ENCODE measurements around the gene AKAP4.

DNA sequence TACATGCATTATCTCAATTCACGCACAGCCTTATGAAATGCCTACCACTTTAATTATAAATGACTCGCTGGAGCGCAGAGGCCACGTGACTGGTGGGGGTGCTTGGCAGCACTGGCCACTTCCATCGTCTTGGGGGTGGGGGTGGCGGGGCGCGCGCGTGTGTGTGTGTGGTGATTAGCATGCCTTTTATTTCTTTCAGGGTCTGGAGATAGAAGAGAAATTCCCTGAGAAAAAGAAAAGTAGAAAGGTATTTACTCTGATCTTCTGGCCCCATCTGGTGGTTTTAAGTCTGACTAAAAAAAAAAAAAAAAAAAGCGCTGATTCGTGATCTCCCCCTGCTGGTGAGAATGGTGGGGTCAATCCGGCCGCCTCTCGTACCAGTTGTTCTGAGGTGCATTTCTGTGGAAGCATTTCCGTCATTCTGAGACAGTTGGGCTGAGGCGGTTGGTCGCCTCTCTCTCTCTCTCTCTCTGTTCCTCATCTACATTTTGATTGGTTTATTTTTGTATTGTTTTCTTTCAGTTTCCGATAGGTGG is 3.6 kb upstream of the AKAP4 start, which contains the start of gene CCNB3:
- TF ChIP-seq, protein P1, sequence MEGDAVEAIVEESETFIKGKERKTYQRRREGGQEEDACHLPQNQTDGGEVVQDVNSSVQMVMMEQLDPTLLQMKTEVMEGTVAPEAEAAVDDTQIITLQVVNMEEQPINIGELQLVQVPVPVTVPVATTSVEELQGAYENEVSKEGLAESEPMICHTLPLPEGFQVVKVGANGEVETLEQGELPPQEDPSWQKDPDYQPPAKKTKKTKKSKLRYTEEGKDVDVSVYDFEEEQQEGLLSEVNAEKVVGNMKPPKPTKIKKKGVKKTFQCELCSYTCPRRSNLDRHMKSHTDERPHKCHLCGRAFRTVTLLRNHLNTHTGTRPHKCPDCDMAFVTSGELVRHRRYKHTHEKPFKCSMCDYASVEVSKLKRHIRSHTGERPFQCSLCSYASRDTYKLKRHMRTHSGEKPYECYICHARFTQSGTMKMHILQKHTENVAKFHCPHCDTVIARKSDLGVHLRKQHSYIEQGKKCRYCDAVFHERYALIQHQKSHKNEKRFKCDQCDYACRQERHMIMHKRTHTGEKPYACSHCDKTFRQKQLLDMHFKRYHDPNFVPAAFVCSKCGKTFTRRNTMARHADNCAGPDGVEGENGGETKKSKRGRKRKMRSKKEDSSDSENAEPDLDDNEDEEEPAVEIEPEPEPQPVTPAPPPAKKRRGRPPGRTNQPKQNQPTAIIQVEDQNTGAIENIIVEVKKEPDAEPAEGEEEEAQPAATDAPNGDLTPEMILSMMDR (IDR thresholded peaks at IDR 0.05 in 8 of 11, conservative IDR thresholded peaks at IDR 0.05 in 3 of 11) = peak; percentile 50 to 85 (median 72)
- TF ChIP-seq POLR2AphosphoS5 (IDR thresholded peaks at IDR 0.05) (peak in 2 of 3 donors; percentile 32 to 77), POLR2A (IDR thresholded peaks at IDR 0.05) (no peak)

Measured in spleen (tissue), 7 donors.